ENCODE measurements around the gene PITPNC1.

- no peak for TF ChIP-seq CTCF (conservative IDR thresholded peaks at IDR 0.05; ENCODE audit: low read depth, low read length)
- no peak for TF ChIP-seq EZH2 (IDR thresholded peaks at IDR 0.05; ENCODE audit: borderline replicate concordance, low read depth, low read length, poor library complexity, severe bottlenecking)
Measured at GRCh38 chr17:67448449-67448848, 71.4 kb downstream of the PITPNC1 start.

Measured in A673 (cell line).